IMR-90 (cell line): ENCODE data around the gene PLB1. TPM values are rescaled to one million over a fixed set of nuclear protein-coding genes. Genes with fewer than 3 reads are reported as not detected.
A peak's percentile ranks its signal among the peaks of the same experiment; 100 is the strongest.

ENCODE experiments used
- ATAC-seq: fragments of 200-7000 bp; cut with Tn5 transposase; 2 replicates; pipeline ENCODE4 v1.9.1; 2020; ENCODE audit warnings: low read depth, mild to moderate bottlenecking, moderate library complexity
- BruUV-seq: library from RNA; stranded (reverse); fragments of 400-500 nt; replicated peaks from 2 replicates; lab custom pipeline; 2021; lab: Mats Ljungman, UMichigan
- CTCF ChIA-PET: fragments of 300-600 bp; formaldehyde crosslinking; extraction: SDS; loops from one replicate; lab custom pipeline; 2021; ENCODE audit warnings: antibody characterized with exemption; lab: Yijun Ruan, JAX
- POLR2A ChIA-PET: fragments of 300-600 bp; sonication (Branson Sonifier 250); formaldehyde crosslinking; loops from one replicate; lab custom pipeline; 2022; ENCODE audit warnings: antibody characterized with exemption; ENCODE audit not compliant: unreplicated experiment; lab: Charles Lee
- DNase-seq: peaks from one replicate; pipeline ENCODE4 v3.0.0; 2013
- H2AFZ ChIP-seq: replicated peaks from 2 replicates; pipeline ENCODE3; 2013; ENCODE audit warnings: low read length, mild to moderate bottlenecking; ENCODE audit not compliant: poor library complexity
- H2AK5ac ChIP-seq: 2 replicates; pipeline ENCODE4 v1.6.1; 2013; ENCODE audit warnings: low read depth, low read length, inconsistent platforms
- H2AK9ac ChIP-seq: replicated peaks from 2 replicates; pipeline ENCODE3; 2013; ENCODE audit warnings: mild to moderate bottlenecking, low read depth, low read length, moderate library complexity; ENCODE audit not compliant: poor library complexity
- H2BK120ac ChIP-seq: 2 replicates; pipeline ENCODE4 v1.6.1; 2013; ENCODE audit warnings: low read depth, low read length, inconsistent platforms
- H2BK15ac ChIP-seq: 3 replicates; pipeline ENCODE4 v1.6.1; 2013; ENCODE audit warnings: low read depth, low read length, inconsistent platforms
- H2BK20ac ChIP-seq: 2 replicates; pipeline ENCODE4 v1.6.1; 2013; ENCODE audit warnings: low read depth, mild to moderate bottlenecking, inconsistent platforms, low read length, moderate library complexity
- H2BK5ac ChIP-seq: 2 replicates; pipeline ENCODE4 v1.6.1; 2013; ENCODE audit warnings: mild to moderate bottlenecking, low read depth, low read length, inconsistent platforms; ENCODE audit not compliant: poor library complexity, severe bottlenecking
- H3K14ac ChIP-seq: replicated peaks from 2 replicates; pipeline ENCODE4 v1.6.1; 2013; ENCODE audit warnings: low read depth, low read length, inconsistent platforms
- H3K18ac ChIP-seq: 2 replicates; pipeline ENCODE4 v1.6.1; 2013; ENCODE audit warnings: low read depth, low read length, control low read depth
- H3K23ac ChIP-seq: 2 replicates; pipeline ENCODE4 v1.6.1; 2013; ENCODE audit warnings: low read depth, low read length, inconsistent platforms
- H3K27ac ChIP-seq: 2 replicates; pipeline ENCODE4 v1.5.1; 2013; ENCODE audit warnings: mild to moderate bottlenecking, control low read depth, low read length; ENCODE audit not compliant: insufficient read depth
- H3K27me3 ChIP-seq: 2 replicates; pipeline ENCODE4 v1.6.1; 2013; ENCODE audit warnings: low read length; ENCODE audit not compliant: control insufficient read depth, insufficient read depth
- H3K36me3 ChIP-seq: 2 replicates; pipeline ENCODE4 v1.6.1; 2013; ENCODE audit warnings: low read length, mixed read lengths; ENCODE audit not compliant: control insufficient read depth, insufficient read depth
- H3K4ac ChIP-seq: 2 replicates; pipeline ENCODE4 v1.6.1; 2013; ENCODE audit warnings: low read depth, low read length, inconsistent platforms
- H3K4me1 ChIP-seq: 2 replicates; pipeline ENCODE4 v1.6.1; 2013; ENCODE audit warnings: low read length, mixed read lengths; ENCODE audit not compliant: control insufficient read depth, insufficient read depth
- H3K4me2 ChIP-seq: 2 replicates; pipeline ENCODE4 v1.6.1; 2013; ENCODE audit warnings: low read depth, mild to moderate bottlenecking, control low read depth, low read length, moderate library complexity
- H3K4me3 ChIP-seq: 2 replicates; pipeline ENCODE4 v1.5.1; 2013; ENCODE audit warnings: low read depth, mild to moderate bottlenecking, control low read depth, low read length, moderate library complexity; ENCODE audit not compliant: insufficient read depth
- H3K56ac ChIP-seq: 2 replicates; pipeline ENCODE4 v1.6.1; 2013; ENCODE audit warnings: low read length, inconsistent platforms; ENCODE audit not compliant: insufficient read depth; ENCODE audit errors: extremely low read depth
- H3K79me1 ChIP-seq, 2 experiments: 2 replicates each; pipeline ENCODE4 v1.6.1; 2013; ENCODE audit warnings: low read length in 2 of 2, inconsistent platforms in 1 of 2, low read depth in 1 of 2
- H3K9ac ChIP-seq: 2 replicates; pipeline ENCODE4 v1.6.1; 2013; ENCODE audit warnings: low read depth, low read length, control low read depth
- H3K9me1 ChIP-seq: 2 replicates; pipeline ENCODE4 v1.6.1; 2013; ENCODE audit warnings: low read length, inconsistent platforms; ENCODE audit not compliant: insufficient read depth
- H3K9me3 ChIP-seq: 2 replicates; pipeline ENCODE4 v1.6.1; 2013; ENCODE audit warnings: low read length; ENCODE audit not compliant: control insufficient read depth, insufficient read depth
- H4K20me1 ChIP-seq: 2 replicates; pipeline ENCODE4 v1.6.1; 2013; ENCODE audit warnings: low read length, inconsistent platforms; ENCODE audit not compliant: insufficient read depth
- H4K5ac ChIP-seq: 2 replicates; pipeline ENCODE4 v1.6.1; 2013; ENCODE audit warnings: mild to moderate bottlenecking, low read depth, low read length, control low read depth
- H4K8ac ChIP-seq, 2 experiments: 2 replicates each; pipeline ENCODE4 v1.6.1; 2013; ENCODE audit warnings: low read depth in 2 of 2, low read length in 2 of 2, control low read depth in 1 of 2, inconsistent platforms in 1 of 2
- H4K91ac ChIP-seq: 2 replicates; pipeline ENCODE4 v1.6.1; 2013; ENCODE audit warnings: low read depth, low read length, inconsistent platforms; ENCODE audit not compliant: insufficient read depth
- BHLHE40 ChIP-seq: fragments of 150-350 bp; IDR thresholded peaks from 2 replicates; pipeline ENCODE4 v1.6.1; 2016; ENCODE audit warnings: mild to moderate bottlenecking, low read depth, low read length
- CEBPB ChIP-seq: IDR thresholded peaks from 2 replicates; pipeline ENCODE4 v1.6.1; 2012; ENCODE audit warnings: low read depth, low read length, improper control_type of control experiment
- CHD1 ChIP-seq: IDR thresholded peaks from 2 replicates; pipeline ENCODE4 v1.6.1; 2012; ENCODE audit warnings: low read depth, low read length, improper control_type of control experiment
- FOS ChIP-seq: fragments of 150-350 bp; IDR thresholded peaks from 2 replicates; pipeline ENCODE4 v1.6.1; 2016; ENCODE audit warnings: low read depth, low read length
- MAFK ChIP-seq: IDR thresholded peaks from 2 replicates; pipeline ENCODE4 v1.6.1; 2012; ENCODE audit warnings: low read depth, low read length, improper control_type of control experiment
- MAZ ChIP-seq: IDR thresholded peaks from 2 replicates; pipeline ENCODE4 v1.6.1; 2012; ENCODE audit warnings: low read depth, mild to moderate bottlenecking, low read length, improper control_type of control experiment, moderate library complexity, borderline replicate concordance
- MXI1 ChIP-seq: IDR thresholded peaks from 2 replicates; pipeline ENCODE4 v1.6.1; 2012; ENCODE audit warnings: low read depth, mild to moderate bottlenecking, low read length, moderate library complexity, borderline replicate concordance
- NFE2L2 ChIP-seq: fragments of 150-350 bp; IDR thresholded peaks from 2 replicates; pipeline ENCODE4 v1.6.1; 2016; ENCODE audit warnings: low read depth, mild to moderate bottlenecking, low read length
- POLR2A ChIP-seq: IDR thresholded peaks from 2 replicates; pipeline ENCODE4 v1.6.1; 2012; ENCODE audit warnings: mild to moderate bottlenecking, low read depth, low read length
- RAD21 ChIP-seq: IDR thresholded peaks from 2 replicates; pipeline ENCODE4 v1.6.1; 2012; ENCODE audit warnings: low read length, improper control_type of control experiment
- RCOR1 ChIP-seq: IDR thresholded peaks from 2 replicates; pipeline ENCODE4 v1.6.1; 2012; ENCODE audit warnings: mild to moderate bottlenecking, low read length, improper control_type of control experiment; ENCODE audit not compliant: insufficient replicate concordance
- RFX5 ChIP-seq: IDR thresholded peaks from 2 replicates; pipeline ENCODE4 v1.8.0; 2012; ENCODE audit warnings: low read depth, mild to moderate bottlenecking, low read length, moderate library complexity
- SMC3 ChIP-seq: fragments of 150-350 bp; IDR thresholded peaks from 2 replicates; pipeline ENCODE4 v1.6.1; 2016; ENCODE audit warnings: low read depth, mild to moderate bottlenecking, antibody characterized with exemption, low read length, moderate library complexity
- WGBS, 2 experiments: methylation state at CpG; one replicate each; pipeline versions ENCODE4 v1.1.5 to v1.1.7; 2013; ENCODE audit warnings: missing lambda C conversion rate in 2 of 2; ENCODE audit not compliant: insufficient read length in 1 of 2; ENCODE audit errors: extremely low coverage in 2 of 2; 5-methylcytosine and 5-hydroxymethylcytosine counted together
- dilution Hi-C: fragments of 300-500 bp; cut with HindIII; formaldehyde crosslinking; loops from one replicate; pipeline ENCODE4 v1.14.3; 2018; ENCODE audit warnings: low sequenced_read_pairs; ENCODE audit not compliant: unreplicated experiment
- in situ Hi-C: fragments of 300-500 bp; cut with MboI; formaldehyde crosslinking; loops from 3 replicates; pipeline ENCODE4 v1.14.3; 2019; ENCODE audit warnings: low sequenced_read_pairs, inconsistent platforms, mixed read lengths
- intact Hi-C: fragments of 100-400 bp; cut with micrococcal nuclease; formaldehyde crosslinking; loops from 2 replicates; pipeline ENCODE4 v1.10.0; 2022
- polyA plus RNA-seq, 3 experiments: library from polyadenylated mRNA; depleted of rRNA; stranded (reverse); fragments of >200 nt; gene quantifications; 2 replicates each; pipeline ENCODE4 v1.2.3, GENCODE V29; 2012; ENCODE audit warnings: low replicate concordance in 1 of 3
- total RNA-seq: library from RNA; depleted of rRNA; stranded (reverse); fragments of >200 nt; gene quantifications from 2 replicates; pipeline ENCODE4 v1.2.3, GENCODE V29; 2012
- TF ChIP-seq, protein P1 (sequence below): fragments of 150-350 bp; IDR thresholded peaks from 2 replicates; pipeline ENCODE4 v1.6.1; 2017; ENCODE audit warnings: mild to moderate bottlenecking, antibody characterized with exemption, low read length, low read depth
- TF ChIP-seq, protein P2 (sequence below): conservative IDR thresholded peaks from 2 replicates; pipeline ENCODE4 v1.5.1; 2012; ENCODE audit warnings: mild to moderate bottlenecking, low read depth, low read length, improper control_type of control experiment
- TF ChIP-seq, protein P3 (sequence below): fragments of 150-350 bp; IDR thresholded peaks from 2 replicates; pipeline ENCODE4 v1.6.1; 2016; ENCODE audit warnings: low read depth, mild to moderate bottlenecking, low read length, moderate library complexity, borderline replicate concordance

PLB1 gene
- total and polyA plus RNA-seq, 2 of the 4 experiments (the other 2 are of a cell fraction): 0.74 to 0.90 TPM

DNA sequence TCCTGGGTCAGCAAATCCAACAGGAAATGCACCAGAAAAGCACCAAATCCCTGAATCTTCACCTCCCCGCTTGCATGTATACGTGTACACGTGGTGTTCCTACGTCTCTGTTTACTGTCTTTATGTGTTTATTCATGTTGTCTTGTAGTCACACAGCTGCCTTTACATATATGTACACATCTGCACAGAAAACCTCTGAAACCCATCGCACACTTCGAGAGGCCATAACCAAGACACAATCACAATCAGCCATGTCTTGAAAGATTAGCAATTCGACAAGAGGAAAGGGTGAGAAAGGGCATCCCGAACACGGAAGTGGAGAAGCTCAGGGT, 98.1 kb downstream of the PLB1 start:
- CTCF ChIA-PET: interaction anchor here (0.6 to 3.3 kb wide), 13 partner anchors 15 to 162 kb away, joined by 3 to 24 read pairs (median 4); partner anchors contain the start of gene PPP1CB
- DNase-seq: no peak
- no peak overlapping the region for H3K27ac ChIP-seq
- no peaks in the 10 kb centered on the region for H3K9me3 ChIP-seq
- in situ Hi-C loops: loop anchor here (25.0 kb wide), 1 partner anchor 318 kb away; no protein-coding TSS in a partner anchor
- H3K18ac ChIP-seq: no peak overlapping the region
- H4K20me1 ChIP-seq: no peaks in the 10 kb centered on the region
- peak overlapping the region; percentile 46 for H4K91ac ChIP-seq
- no peak overlapping the region for H3K23ac ChIP-seq
- intact Hi-C loops: loop anchor here (1.0 kb wide), 1 partner anchor 159 kb away; no protein-coding TSS in a partner anchor
- H4K8ac ChIP-seq: peak overlapping the region in 1 of 2 experiments; percentile 48; a peak in 2 of 4 replicates
- peak overlapping the region; percentile 93 for H2AK9ac ChIP-seq
- no peak for ATAC-seq
- H3K9ac ChIP-seq: no peak overlapping the region
- no peak overlapping the region for H3K4me3 ChIP-seq
- H2BK5ac ChIP-seq: no peak overlapping the region
- TF ChIP-seq RFX5 (no peak), NFE2L2 (no peak), SMC3 (no peak), MXI1 (no peak), MAZ (no peak), RCOR1 (no peak), POLR2A (no peak), RAD21 (no peak), CEBPB (no peak), MAFK (no peak), CHD1 (no peak), FOS (no peak), BHLHE40 (no peak)
- TF ChIP-seq, protein P1, sequence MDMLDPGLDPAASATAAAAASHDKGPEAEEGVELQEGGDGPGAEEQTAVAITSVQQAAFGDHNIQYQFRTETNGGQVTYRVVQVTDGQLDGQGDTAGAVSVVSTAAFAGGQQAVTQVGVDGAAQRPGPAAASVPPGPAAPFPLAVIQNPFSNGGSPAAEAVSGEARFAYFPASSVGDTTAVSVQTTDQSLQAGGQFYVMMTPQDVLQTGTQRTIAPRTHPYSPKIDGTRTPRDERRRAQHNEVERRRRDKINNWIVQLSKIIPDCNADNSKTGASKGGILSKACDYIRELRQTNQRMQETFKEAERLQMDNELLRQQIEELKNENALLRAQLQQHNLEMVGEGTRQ: no peak
- TF ChIP-seq, protein P2, sequence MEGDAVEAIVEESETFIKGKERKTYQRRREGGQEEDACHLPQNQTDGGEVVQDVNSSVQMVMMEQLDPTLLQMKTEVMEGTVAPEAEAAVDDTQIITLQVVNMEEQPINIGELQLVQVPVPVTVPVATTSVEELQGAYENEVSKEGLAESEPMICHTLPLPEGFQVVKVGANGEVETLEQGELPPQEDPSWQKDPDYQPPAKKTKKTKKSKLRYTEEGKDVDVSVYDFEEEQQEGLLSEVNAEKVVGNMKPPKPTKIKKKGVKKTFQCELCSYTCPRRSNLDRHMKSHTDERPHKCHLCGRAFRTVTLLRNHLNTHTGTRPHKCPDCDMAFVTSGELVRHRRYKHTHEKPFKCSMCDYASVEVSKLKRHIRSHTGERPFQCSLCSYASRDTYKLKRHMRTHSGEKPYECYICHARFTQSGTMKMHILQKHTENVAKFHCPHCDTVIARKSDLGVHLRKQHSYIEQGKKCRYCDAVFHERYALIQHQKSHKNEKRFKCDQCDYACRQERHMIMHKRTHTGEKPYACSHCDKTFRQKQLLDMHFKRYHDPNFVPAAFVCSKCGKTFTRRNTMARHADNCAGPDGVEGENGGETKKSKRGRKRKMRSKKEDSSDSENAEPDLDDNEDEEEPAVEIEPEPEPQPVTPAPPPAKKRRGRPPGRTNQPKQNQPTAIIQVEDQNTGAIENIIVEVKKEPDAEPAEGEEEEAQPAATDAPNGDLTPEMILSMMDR: no peak
- TF ChIP-seq, protein P3, sequence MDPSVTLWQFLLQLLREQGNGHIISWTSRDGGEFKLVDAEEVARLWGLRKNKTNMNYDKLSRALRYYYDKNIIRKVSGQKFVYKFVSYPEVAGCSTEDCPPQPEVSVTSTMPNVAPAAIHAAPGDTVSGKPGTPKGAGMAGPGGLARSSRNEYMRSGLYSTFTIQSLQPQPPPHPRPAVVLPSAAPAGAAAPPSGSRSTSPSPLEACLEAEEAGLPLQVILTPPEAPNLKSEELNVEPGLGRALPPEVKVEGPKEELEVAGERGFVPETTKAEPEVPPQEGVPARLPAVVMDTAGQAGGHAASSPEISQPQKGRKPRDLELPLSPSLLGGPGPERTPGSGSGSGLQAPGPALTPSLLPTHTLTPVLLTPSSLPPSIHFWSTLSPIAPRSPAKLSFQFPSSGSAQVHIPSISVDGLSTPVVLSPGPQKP: no peak
- H3K14ac ChIP-seq: peak overlapping the region; percentile 76; the same call in 1 of the 2 replicates
- peak overlapping the region; percentile 94 for H2BK120ac ChIP-seq
- dilution Hi-C loops: no loop called here
- no TSS peak for BruUV-seq
- POLR2A ChIA-PET: interaction anchor here (1.0 kb wide), 1 partner anchor 69 kb away, joined by 3 read pairs; no protein-coding TSS in a partner anchor
- peak overlapping the region; percentile 80 for H2AK5ac ChIP-seq
- H3K56ac ChIP-seq: no peak overlapping the region
- peaks cover 0 to 10% of the 10 kb centered on the region in 2 experiments; a peak in 2 of 4 replicates for H3K79me1 ChIP-seq
- peak overlapping the region; percentile 67 for H3K4ac ChIP-seq
- H3K4me2 ChIP-seq: no peak overlapping the region
- H4K5ac ChIP-seq: no peak overlapping the region
- WGBS, 2 experiments: no CpG with 5 or more reads among the region's 9 CpGs
- H2BK20ac ChIP-seq: peak overlapping the region; percentile 66; the same call in 1 of the 2 replicates
- H2BK15ac ChIP-seq: peak overlapping the region; percentile 91; the same call in 2 of the 3 replicates
- H3K9me1 ChIP-seq: peaks cover 5% of the 10 kb centered on the region; the same call in 1 of the 2 replicates
- peaks cover 5% of the 10 kb centered on the region for H3K4me1 ChIP-seq
- no peaks in the 10 kb centered on the region for H3K36me3 ChIP-seq
- peak overlapping the region; percentile 93 for H2AFZ ChIP-seq
- H3K27me3 ChIP-seq: no peaks in the 10 kb centered on the region
